Activated B cell treated with CpG ODN at 0.5 μM for 24 hours (primary cell): Measurements from ENCODE around the gene CRB3. TPM values are rescaled to one million over a fixed set of nuclear protein-coding genes. Genes with fewer than 3 reads are reported as not detected.

Experiments used
- ATAC-seq: fragments of 200-7000 bp; cut with Tn5 transposase; one replicate; pipeline ENCODE4 v1.10.0; 2021; ENCODE audit warnings: low read depth, mild to moderate bottlenecking, moderate library complexity
- CTCF ChIA-PET: fragments of 350-600 bp; sonication (Branson Sonifier 250); formaldehyde crosslinking; loops from one replicate; lab custom pipeline; 2021; ENCODE audit warnings: antibody characterized with exemption; lab: Charles Lee
- POLR2A ChIA-PET: fragments of 350-600 bp; sonication (Branson Sonifier 250); formaldehyde crosslinking; loops from one replicate; lab custom pipeline; 2021; ENCODE audit warnings: antibody characterized with exemption; lab: Charles Lee
- DNase-seq: peaks from one replicate; pipeline ENCODE4 v3.0.0; 2022
- H3K27ac Mint-ChIP-seq: one replicate; pipeline ENCODE4 v1.8.0; 2020; ENCODE audit warnings: mixed read lengths
- H3K27me3 Mint-ChIP-seq: one replicate; pipeline ENCODE4 v1.8.0; 2021; ENCODE audit warnings: mixed read lengths
- H3K36me3 Mint-ChIP-seq: one replicate; pipeline ENCODE4 v1.8.0; 2021; ENCODE audit warnings: low read depth, mixed read lengths
- H3K4me1 Mint-ChIP-seq: one replicate; pipeline ENCODE4 v1.8.0; 2021; ENCODE audit warnings: mixed read lengths
- H3K4me3 Mint-ChIP-seq: one replicate; pipeline ENCODE4 v1.8.0; 2020; ENCODE audit warnings: mild to moderate bottlenecking, mixed read lengths
- H3K9me3 Mint-ChIP-seq: one replicate; pipeline ENCODE4 v1.8.0; 2020; ENCODE audit warnings: mixed read lengths
- CTCF ChIP-seq: fragments of 200-600 bp; IDR thresholded peaks from one replicate; pipeline ENCODE4 v1.8.0; 2022; ENCODE audit warnings: antibody characterized with exemption, mild to moderate bottlenecking
- intact Hi-C: fragments of 100-400 bp; cut with micrococcal nuclease; formaldehyde crosslinking; loops from one replicate; pipeline ENCODE4 v1.15.1; 2024
- total RNA-seq: library from RNA; stranded (reverse); gene quantifications from 2 replicates; pipeline ENCODE4 v1.2.3, GENCODE V29; 2022

CRB3 gene
- total RNA-seq, 1 donor from 2014 or later = 8.4 TPM

GRCh38 chr19:6417713-6418561 lies 46.1 kb upstream of the CRB3 start:
- H3K4me3 Mint-ChIP-seq = no peak overlapping the region
- no peak for DNase-seq
- H3K27me3 Mint-ChIP-seq = no peaks in the 10 kb centered on the region
- intact Hi-C loops = no loop called here
- no peak overlapping the region for H3K27ac Mint-ChIP-seq
- no peaks in the 10 kb centered on the region for H3K9me3 Mint-ChIP-seq
- no peak for ATAC-seq
- H3K4me1 Mint-ChIP-seq = peaks cover 14% of the 10 kb centered on the region
- POLR2A ChIA-PET = no interaction called here
- peaks cover 90% of the 10 kb centered on the region for H3K36me3 Mint-ChIP-seq
- TF ChIP-seq CTCF = no peak
- CTCF ChIA-PET = no interaction called here

GRCh38 chr19:6418562-6418932 lies 45.5 kb upstream of the CRB3 start:
- H3K4me3 Mint-ChIP-seq = no peak overlapping the region
- no peak overlapping the region for H3K27ac Mint-ChIP-seq

GRCh38 chr19:6421075-6422014 lies 42.7 kb upstream of the CRB3 start:
- Mint-ChIP-seq H3K36me3 (peaks cover 67% of the 10 kb centered on the region), H3K27ac (no peak overlapping the region), H3K4me3 (no peak overlapping the region), H3K4me1 (peaks cover 30% of the 10 kb centered on the region), H3K9me3 (no peaks in the 10 kb centered on the region), H3K27me3 (no peaks in the 10 kb centered on the region)
- ChIA-PET CTCF (interaction anchor here (0.8 kb wide), 1 partner anchor 10 kb away, joined by 3 read pairs; no protein-coding TSS in a partner anchor), POLR2A (interaction anchor here (0.5 kb wide), 2 partner anchors 16 to 1407 kb away, joined by 3 read pairs; no protein-coding TSS in a partner anchor)
- intact Hi-C loops = loop anchor here (10.0 kb wide), 2 partner anchors 153 to 697 kb away; partner anchors contain the start of genes CATSPERD and LONP1
- ATAC-seq (no peak), DNase-seq (no peak)
- no peak for TF ChIP-seq CTCF

More at GRCh38 chr19:6418562-6418932, 45.5 kb upstream of the CRB3 start:
- Mint-ChIP-seq H3K9me3 (no peaks in the 10 kb centered on the region), H3K4me1 (peaks cover 20% of the 10 kb centered on the region), H3K27me3 (no peaks in the 10 kb centered on the region), H3K36me3 (peaks cover 88% of the 10 kb centered on the region)
- intact Hi-C loops = no loop called here
- CTCF ChIA-PET = no interaction called here
- ATAC-seq (no peak), DNase-seq (no peak)
- TF ChIP-seq CTCF = no peak
- POLR2A ChIA-PET = no interaction called here

- no peak for TF ChIP-seq CTCF
- DNase-seq (no peak), ATAC-seq (no peak)
- Mint-ChIP-seq H3K27ac (peak overlapping the region; percentile 5), H3K4me1 (peaks cover 30% of the 10 kb centered on the region), H3K4me3 (peak overlapping the region; percentile 82), H3K9me3 (no peaks in the 10 kb centered on the region), H3K36me3 (peaks cover 46% of the 10 kb centered on the region), H3K27me3 (no peaks in the 10 kb centered on the region)
- ChIA-PET POLR2A (interaction anchor here (0.7 to 2.8 kb wide), 6 partner anchors 30 to 440 kb away, joined by 3 to 16 read pairs (median 9); partner anchors contain the start of genes ALKBH7, DENND1C, GTF2F1 and SLC25A23), CTCF (no interaction called here)
- intact Hi-C loops = loop anchor here (1.0 to 10.0 kb wide), 4 partner anchors 151 to 699 kb away; partner anchors contain the start of genes CATSPERD and LONP1
These were observed 40.4 kb upstream of the CRB3 start for GRCh38 chr19:6423499-6424194.
